Suppressor macrophage treated with lipopolysaccharide for 1 hour (primary cell): ENCODE data around the gene LLGL2.
"Not testable (repeated sequence)": the region's sequence is repeated elsewhere in the genome, so short reads cannot be mapped to it uniquely, and the experiment has no call there.

Source experiments
- DNase-seq, 3 donors: peaks; one replicate each; pipeline ENCODE4 v3.0.0-alpha.2; 2020 to 2022

LLGL2 gene, protein sequence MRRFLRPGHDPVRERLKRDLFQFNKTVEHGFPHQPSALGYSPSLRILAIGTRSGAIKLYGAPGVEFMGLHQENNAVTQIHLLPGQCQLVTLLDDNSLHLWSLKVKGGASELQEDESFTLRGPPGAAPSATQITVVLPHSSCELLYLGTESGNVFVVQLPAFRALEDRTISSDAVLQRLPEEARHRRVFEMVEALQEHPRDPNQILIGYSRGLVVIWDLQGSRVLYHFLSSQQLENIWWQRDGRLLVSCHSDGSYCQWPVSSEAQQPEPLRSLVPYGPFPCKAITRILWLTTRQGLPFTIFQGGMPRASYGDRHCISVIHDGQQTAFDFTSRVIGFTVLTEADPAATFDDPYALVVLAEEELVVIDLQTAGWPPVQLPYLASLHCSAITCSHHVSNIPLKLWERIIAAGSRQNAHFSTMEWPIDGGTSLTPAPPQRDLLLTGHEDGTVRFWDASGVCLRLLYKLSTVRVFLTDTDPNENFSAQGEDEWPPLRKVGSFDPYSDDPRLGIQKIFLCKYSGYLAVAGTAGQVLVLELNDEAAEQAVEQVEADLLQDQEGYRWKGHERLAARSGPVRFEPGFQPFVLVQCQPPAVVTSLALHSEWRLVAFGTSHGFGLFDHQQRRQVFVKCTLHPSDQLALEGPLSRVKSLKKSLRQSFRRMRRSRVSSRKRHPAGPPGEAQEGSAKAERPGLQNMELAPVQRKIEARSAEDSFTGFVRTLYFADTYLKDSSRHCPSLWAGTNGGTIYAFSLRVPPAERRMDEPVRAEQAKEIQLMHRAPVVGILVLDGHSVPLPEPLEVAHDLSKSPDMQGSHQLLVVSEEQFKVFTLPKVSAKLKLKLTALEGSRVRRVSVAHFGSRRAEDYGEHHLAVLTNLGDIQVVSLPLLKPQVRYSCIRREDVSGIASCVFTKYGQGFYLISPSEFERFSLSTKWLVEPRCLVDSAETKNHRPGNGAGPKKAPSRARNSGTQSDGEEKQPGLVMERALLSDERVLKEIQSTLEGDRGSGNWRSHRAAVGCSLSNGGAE

GRCh38 chr17:75524970-75525805 is at the start of gene LLGL2:
Gene LLGL2, plus strand, starts transcription at chr17:75525697. Its CDS starts 17,730 bp downstream, at chr17:75543427.
- DNase-seq: peak; percentile 81 to 96 (median 89)

GRCh38 chr17:75475851-75476250 is 49.6 kb upstream of the LLGL2 start:
- DNase-seq: no peak

GRCh38 chr17:75476271-75476671 is 49.2 kb upstream of the LLGL2 start:
- no peak for DNase-seq

- DNase-seq: peak in 1 of 3 donors; percentile 24
These were observed 48.6 kb upstream of the LLGL2 start for GRCh38 chr17:75476752-75477489.

DNA sequence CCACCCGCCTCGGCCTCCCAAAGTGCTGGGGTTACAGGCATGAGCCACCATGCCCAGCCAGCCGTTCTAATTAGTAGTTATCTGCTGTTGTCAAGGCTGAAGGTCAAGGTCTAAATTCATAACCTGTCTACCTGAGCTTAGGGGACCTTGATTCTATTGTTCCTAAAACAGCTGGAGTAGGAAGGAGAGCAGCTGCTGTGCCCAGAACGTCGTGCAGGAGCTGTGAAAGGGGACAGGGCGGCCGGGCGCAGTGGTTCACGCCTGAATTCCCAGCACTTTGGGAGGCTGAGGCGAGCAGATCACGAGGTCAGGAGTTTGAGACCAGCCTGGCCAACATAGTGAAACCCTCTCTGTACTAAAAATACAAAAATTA is 48.0 kb upstream of the LLGL2 start:
- not testable (repeated sequence) for DNase-seq

- no peak for DNase-seq
These were observed 47.0 kb upstream of the LLGL2 start for GRCh38 chr17:75478508-75478907.

GRCh38 chr17:75480281-75480680 is 45.2 kb upstream of the LLGL2 start:
- no peak for DNase-seq

DNA sequence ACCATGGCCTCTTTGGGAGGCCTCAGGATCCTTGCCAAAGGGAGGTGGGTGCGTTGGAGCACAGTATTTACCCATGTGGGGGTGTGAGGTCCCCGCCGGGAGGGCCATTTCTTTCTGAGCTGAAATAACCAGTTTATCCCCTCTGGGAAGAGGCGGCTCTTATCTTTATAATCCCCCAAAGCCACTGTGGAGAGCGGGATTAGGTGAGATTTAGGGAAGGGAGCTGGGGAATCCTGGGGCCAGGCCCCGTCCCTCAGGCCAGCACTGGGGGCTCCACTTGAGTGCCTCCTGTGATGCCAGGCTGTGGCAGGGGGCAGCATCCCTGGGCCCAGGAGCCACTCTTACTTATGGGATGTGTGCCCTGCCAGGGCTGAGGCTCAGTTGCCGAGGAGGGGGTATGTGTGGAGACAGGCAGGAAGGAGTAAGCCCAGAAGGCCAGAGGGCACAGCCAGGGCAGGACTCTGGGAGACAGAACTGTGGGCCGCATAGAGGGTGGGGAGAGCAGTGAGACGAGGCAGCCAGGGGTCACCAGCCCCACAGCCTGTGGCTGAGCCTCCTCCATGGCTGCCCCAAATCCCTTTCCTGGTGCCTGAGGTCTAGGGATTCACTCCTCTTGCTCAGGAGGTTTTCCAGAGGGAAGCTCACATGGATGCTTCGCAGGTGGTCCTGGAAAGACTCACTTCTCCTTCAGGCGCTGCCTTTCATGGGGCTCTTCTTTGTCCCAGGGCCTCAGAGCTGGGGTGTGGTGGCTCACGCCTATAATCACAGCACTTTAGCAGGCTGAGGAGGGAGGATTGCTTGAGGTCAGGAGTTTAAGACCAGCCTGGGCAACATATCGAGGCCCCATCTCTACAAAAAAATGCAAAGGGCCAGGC is 44.1 kb upstream of the LLGL2 start:
- no peak for DNase-seq

DNA sequence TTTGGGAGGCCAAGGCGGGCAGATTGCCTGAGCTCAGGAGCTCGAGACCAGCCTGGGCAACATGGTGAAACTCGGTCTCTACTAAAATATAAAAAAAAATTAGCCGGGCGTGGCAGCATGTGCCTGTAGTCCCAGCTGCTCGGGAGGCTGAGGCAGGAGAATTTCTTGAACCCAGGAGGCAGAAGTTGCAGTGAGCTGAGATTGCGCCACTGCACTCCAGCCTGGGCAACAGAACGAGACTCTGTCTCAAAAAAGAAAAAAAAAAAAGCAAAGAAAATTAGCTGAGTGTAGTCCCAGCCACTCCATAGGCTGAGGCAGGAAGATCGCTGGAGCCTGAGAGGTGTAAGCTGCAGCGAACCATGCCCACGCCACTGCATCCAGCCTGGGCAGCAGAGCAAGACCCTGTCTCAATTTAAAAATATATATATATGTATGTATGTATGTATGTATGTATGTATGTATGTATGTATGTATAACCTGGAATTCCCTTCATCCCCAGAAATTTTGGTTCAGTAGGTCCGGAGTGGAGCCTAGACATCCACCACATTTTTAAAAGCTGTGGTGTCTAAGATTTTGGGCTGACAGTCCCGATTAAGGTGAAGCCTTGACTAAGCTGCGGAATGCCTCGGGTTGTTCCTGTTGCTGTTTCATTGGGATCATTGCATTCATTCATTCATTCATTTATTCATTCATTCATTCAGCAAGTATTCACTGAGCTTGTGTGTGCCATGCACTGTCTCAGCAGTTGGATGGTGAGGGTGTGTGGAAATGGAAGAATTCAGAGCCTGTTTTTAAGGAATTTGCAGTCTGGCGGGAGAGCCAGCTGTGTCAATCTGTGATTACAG is 43.2 kb upstream of the LLGL2 start:
- no peak for DNase-seq

DNA sequence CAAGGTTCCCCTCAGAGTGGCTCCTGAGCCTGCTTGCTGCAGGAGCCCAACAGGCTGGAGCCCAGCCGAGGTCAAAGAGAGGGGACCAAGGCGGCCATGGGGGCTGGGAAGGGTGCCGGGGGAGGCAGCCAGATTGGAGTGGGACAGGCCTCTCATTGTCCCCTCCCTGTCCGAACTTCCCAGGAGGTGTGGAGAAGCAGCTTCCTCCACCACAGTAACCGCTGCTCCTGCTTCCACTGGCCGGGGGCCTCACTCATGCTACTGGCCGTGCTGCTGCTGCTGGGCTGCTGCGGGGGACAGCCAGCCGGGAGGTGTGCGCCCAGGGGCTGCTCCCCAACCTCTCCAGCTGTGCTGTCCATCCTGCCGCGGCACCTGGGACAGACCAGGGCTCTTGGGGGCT is 39.8 kb upstream of the LLGL2 start:
- no peak for DNase-seq

GRCh38 chr17:75486151-75486550 is 39.3 kb upstream of the LLGL2 start:
- DNase-seq: no peak

DNA sequence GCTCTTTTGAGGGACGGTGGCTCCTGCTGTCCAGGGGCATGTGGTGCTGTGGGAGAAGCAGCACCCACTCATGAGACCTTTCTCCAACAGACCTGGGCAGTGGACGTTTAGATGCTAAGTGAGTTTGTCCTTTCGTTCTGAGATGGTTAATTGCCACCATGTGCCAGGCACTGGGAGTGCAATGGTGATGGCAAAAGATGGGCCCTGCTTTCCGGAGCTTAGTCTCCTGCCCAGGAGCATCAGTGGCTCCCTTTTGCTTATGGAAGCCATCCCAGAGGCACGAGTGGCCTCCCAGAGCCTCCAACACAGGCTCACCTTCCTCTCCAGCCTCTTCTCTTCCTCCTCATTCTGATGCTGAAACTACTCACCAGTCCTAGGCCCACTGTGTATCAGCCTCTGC is 38.5 kb upstream of the LLGL2 start:
- no peak for DNase-seq

DNA sequence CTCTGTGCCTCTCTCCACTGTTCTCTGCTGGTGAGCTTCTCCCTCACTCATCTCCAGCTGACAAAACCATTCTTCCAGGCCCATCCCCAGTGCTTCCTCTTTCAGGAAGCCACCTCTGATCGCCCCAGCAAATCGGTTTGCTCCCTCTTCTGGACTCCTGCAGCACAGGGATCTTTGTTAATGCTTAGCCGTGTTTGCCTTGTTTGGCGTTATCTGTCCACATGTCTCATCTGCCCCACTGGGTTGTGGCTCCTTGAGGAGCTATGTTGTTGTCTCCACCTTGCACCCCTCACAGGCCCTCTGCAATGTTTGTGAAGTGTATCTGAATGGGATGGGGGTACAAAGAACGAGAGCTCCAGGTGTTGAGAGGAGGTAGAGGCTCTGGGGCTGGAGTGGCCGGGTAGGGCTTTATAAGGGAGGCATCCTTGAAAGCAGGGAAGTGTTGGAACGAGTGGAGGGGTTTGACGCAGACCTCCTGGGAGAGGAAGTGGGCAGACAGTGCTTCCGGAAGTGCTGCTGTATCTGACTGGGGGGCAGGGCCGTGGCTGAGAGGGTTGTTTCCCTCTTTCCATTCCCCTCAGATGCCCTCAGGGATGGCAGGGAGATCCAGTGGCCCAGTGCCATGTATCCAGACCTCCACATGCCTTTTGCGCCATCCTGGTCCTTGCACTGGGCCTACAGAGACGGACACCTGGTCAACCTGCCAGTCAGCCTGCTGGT is 38.0 kb upstream of the LLGL2 start:
- peak; percentile 76 to 77 (median 76) for DNase-seq

DNA sequence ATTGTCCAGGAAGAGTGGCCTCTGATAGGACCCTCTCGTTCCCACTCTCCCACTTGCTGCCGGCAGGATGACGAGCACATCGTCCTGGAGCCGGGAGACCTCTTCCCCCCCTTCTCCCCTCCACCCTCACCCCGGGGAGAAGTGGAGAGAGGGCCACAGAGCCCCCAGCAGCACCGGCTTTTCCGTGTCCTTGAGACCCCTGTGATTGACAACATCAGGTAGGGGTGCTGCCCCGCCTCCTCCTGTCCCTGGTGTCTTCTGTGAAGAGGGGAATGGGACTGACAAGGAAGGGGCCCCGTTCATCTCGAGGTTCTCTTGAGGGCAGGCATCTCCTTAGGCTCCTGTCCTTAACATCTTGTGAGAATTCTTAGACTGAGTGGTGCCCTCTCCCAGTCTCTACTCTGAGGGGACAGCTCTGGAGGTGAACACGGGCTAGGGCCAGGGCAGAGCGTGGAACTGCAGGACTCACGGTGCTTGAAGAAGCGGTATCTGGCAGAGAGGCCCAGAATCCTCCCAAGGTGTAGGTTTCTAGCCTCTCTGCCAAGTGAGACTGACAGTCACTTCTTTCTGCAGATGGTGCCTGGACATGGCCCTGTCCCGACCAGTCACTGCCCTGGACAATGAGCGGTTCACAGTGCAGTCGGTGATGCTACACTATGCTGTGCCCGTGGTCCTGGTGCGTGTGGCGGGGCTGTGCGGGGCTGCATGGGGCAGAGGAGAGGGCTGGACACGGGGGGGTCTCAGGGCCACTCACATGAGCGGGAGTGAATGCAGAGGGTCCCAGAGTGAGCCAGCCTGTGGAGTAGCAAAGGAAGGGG is 36.6 kb upstream of the LLGL2 start:
- DNase-seq: no peak

- no peak for DNase-seq
These were observed 36.0 kb upstream of the LLGL2 start for GRCh38 chr17:75489511-75489955.

- no peak for DNase-seq
These were observed 35.2 kb upstream of the LLGL2 start for GRCh38 chr17:75490173-75490743.

GRCh38 chr17:75490953-75491649 is 34.4 kb upstream of the LLGL2 start:
- no peak for DNase-seq
